ENCODE results near the gene PFDN6.

Gene PFDN6

GRCh38 chr6:33315793-33316602 is 26.6 kb downstream of the PFDN6 start:
- in situ Hi-C loops (cut with MboI; ENCODE audit: low sequenced_read_pairs): no loop called here

GRCh38 chr6:33316603-33317418 is 27.4 kb downstream of the PFDN6 start:
- in situ Hi-C loops (cut with MboI; ENCODE audit: low sequenced_read_pairs): no loop called here

GRCh38 chr6:33317419-33317668 is 27.9 kb downstream of the PFDN6 start:
- in situ Hi-C loops (cut with MboI; ENCODE audit: low sequenced_read_pairs): no loop called here

- in situ Hi-C loops (cut with MboI; ENCODE audit: low sequenced_read_pairs): no loop called here
Measured at GRCh38 chr6:33317669-33318425, 28.4 kb downstream of the PFDN6 start, which contains the start of gene ZBTB22. TSS of gene ZBTB22 (minus strand) at chr6:33317744. CDS start at chr6:33316916, 828 bp downstream.

GRCh38 chr6:33318426-33319073 is 29.1 kb downstream of the PFDN6 start:
- in situ Hi-C loops (cut with MboI; ENCODE audit: low sequenced_read_pairs): no loop called here

- in situ Hi-C loops (cut with MboI; ENCODE audit: low sequenced_read_pairs): no loop called here
Measured at GRCh38 chr6:33319939-33320314, 30.5 kb downstream of the PFDN6 start.

- in situ Hi-C loops (cut with MboI; ENCODE audit: low sequenced_read_pairs): no loop called here
Measured at GRCh38 chr6:33320315-33321181, 31.1 kb downstream of the PFDN6 start.

- in situ Hi-C loops (cut with MboI; ENCODE audit: low sequenced_read_pairs): no loop called here
Measured at GRCh38 chr6:33321227-33321626, 31.8 kb downstream of the PFDN6 start.

GRCh38 chr6:33323623-33323948 is 34.2 kb downstream of the PFDN6 start:
- in situ Hi-C loops (cut with MboI; ENCODE audit: low sequenced_read_pairs): no loop called here

GRCh38 chr6:33324125-33324524 is 34.7 kb downstream of the PFDN6 start:
- in situ Hi-C loops (cut with MboI; ENCODE audit: low sequenced_read_pairs): no loop called here

- in situ Hi-C loops (cut with MboI; ENCODE audit: low sequenced_read_pairs): no loop called here
Measured at GRCh38 chr6:33329058-33329457, 39.7 kb downstream of the PFDN6 start.

GRCh38 chr6:33330736-33331135 is 41.3 kb downstream of the PFDN6 start:
- in situ Hi-C loops (cut with MboI; ENCODE audit: low sequenced_read_pairs): no loop called here

- in situ Hi-C loops (cut with MboI; ENCODE audit: low sequenced_read_pairs): no loop called here
Measured at GRCh38 chr6:33333666-33334065, 44.3 kb downstream of the PFDN6 start.

- in situ Hi-C loops (cut with MboI; ENCODE audit: low sequenced_read_pairs): no loop called here
Measured at GRCh38 chr6:33335916-33336315, 46.5 kb downstream of the PFDN6 start.

GRCh38 chr6:33336495-33336894 is 47.1 kb downstream of the PFDN6 start:
- in situ Hi-C loops (cut with MboI; ENCODE audit: low sequenced_read_pairs): no loop called here

GRCh38 chr6:33339193-33339592 is 49.8 kb downstream of the PFDN6 start:
- in situ Hi-C loops (cut with MboI; ENCODE audit: low sequenced_read_pairs): no loop called here
